Non-pigmented ciliary epithelial cell (primary cell): ENCODE results near the gene BCAR3.
A peak's percentile ranks its signal among the peaks of the same experiment; 100 is the strongest.
"Not testable (repeated sequence)": the region's sequence is repeated elsewhere in the genome, so short reads cannot be mapped to it uniquely, and the experiment has no call there.

Source experiments
- DNase-seq: peaks from one replicate; pipeline ENCODE4 v3.0.0-alpha.2; 2010; ENCODE audit warnings: low read depth

BCAR3 gene

DNA sequence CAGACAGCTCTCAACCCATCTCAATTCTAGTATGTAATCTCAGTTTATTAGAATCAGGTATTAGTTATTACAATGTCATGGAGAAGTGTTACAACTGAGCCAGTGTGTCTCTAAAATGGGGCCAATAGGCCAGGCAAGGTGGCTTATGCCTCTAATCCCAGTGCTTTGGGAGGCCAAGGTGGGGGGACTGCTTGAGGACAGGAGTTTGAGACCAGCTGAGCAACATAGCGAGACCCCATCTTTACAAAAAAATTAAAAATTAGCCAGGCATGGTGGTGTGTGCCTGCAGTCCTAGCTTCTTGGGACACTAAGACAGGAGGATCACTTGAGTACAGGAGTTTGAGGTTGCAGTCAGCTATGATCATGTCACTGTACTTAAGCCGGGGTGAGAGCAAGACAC lies 104.9 kb downstream of the BCAR3 start:
- no peak for DNase-seq

DNA sequence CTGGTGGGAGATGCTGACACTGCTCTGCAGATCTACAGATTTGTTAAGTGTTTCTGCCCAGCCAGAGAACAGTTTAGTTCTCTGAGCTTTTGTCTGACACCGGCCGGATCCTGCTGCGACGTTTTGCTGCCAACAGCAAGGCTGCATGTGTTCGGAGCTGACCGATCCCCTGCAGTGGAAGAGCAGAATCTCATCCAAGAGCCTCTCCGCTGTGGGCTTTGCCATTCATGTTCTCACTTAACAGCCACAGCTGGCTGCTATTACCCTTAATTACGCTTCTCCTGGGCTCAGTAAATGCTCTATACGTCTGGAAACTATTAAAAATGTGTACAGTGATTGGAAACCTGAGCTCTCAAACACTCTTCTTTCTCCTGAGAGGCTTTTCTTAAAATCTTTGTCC lies 105.3 kb downstream of the BCAR3 start:
- no peak for DNase-seq

DNA sequence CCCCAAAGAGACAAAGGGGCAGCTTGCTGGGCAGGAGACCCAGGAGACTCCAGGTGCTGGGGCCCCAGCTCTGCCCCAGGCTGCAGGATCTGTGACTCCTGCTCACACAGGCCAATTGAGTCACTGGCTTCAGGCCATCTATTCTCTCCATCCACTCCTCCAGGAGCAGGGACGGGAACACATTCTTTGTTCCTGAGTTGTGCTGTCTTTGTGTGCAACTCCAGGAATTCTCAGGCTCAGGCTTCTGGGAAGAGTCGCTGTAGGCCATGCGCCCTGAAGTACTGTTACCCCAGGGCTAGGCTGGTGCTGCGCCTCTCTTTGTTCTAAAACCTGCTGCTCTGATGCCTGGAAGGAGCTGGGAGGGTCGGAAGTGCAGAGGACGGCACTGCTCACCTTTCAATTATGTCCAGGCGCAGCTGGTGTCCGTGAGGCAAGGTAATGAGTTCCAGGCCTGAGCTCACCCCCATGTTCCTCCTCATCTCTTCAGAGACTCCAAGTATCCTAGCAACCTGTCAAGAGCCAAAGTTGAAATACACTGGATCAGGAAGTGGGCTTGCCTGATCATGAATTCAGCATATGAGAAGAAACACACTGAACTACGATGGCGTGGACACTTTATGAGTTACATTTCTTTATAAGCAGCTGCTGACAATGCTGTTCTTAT lies 105.9 kb downstream of the BCAR3 start:
- DNase-seq, result no peak

DNA sequence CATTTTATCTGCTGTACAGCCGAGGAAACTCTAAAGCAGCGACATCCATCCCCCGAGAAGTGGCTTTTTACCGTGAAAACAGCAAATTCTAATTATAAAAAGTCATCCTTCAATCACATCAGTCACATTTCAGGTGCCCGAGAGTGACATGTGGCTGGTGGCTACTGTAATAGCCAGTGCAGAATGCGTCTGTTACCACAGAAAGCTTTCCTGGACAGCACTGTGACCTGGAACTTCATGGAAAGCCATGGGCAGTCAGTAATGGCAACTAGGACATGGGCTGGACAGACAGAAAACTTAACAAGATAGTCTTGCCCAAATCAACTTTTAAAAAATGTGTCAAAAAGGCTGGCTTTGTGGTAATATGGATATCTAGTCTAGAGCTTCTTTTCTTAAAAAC lies 106.6 kb downstream of the BCAR3 start:
- no peak for DNase-seq

DNA sequence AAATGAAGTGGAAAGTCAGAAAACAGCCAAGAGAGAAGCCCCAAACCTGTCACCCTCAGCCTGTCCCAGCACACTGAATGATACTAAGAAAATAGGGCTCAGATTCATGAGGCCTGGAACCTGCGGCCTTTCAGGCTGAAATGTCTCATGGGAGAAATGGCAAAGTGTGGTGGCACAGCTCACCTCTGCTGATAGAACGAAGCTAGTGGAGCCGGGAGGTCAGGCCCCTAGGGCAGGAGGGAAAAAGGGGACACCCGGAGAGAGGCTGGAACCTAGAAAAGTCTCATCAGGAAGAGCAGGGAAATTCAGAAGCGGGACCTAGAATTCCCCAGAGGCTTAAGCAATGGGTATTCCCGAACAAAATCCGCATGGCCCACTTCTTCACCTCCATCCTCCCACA lies 107.1 kb downstream of the BCAR3 start:
- no peak for DNase-seq

DNA sequence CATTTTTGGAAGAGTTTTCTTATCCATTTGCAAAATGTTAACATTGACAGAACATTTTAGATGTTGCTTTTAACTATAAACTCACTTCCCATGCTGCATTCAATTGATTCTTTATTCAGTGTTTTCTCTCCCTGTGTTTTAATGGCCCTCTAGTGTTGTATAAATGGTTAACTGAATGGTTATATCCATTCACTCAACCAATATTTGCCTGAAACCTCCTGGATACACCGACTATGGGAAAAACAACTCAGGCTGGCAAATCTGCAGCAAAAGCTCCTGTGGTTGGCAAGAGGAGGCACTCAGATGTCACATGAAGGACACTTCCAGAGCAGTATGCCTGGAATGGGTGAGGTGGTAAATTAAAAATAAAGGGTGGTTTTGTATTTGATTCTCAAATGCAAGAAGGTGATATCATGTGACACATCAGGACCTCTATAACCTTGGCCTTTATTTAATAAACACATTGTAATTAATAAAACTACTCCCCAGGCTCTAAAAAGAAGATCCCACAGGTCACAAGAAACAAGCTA lies 107.6 kb downstream of the BCAR3 start:
- no peak for DNase-seq

DNA sequence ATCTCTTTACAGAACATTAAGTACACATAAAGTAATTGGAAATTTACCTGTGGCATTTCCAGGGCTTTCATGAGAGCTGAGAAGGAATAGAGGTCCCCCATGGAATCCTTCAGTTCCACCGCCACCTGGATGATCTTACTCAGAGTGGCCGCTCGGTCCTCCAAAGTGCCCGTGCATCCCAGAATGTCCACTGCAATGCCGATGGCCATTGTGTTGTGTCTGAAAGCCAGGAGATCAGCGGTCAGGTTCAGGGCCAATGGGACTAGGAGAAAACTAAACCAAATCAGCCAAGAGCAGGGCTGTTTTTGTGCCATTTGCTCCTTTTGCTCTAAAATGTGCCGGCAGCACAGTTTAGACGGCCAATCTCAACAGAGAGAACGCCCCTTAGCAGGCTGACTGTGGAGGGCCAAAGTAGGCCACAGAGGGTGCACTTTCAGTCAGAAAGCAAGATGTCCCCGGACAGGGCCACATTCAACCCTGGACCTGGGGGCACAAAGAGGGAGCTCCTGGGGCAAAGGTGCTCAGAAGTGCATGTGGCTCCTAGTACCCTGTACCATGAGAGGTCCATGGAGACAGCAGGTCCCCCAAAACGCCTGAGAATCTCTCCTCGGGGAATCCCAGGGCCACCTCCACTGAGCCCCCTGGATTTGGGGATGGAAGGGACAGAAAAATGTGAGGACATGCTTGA lies 109.9 kb downstream of the BCAR3 start:
- DNase-seq, result no peak

DNA sequence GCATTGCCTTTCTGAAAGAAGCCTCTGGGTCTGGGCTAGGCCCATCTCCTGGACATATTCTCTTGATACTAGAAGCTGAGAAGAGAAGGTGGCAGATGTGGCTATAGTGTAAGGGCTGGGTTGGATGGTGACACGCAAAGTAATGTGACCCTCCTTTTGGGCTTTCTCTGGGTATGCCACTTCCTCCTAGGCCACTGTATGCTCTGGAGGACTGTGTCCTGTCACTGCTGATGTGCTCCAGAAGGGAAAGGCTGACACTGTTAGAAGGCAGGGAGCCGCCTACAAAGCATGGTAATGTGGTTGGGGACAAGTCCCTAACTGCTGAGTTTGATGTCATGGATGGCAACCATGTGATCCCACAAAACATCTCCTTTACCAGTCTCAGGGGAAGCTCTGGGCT lies 112.1 kb downstream of the BCAR3 start:
- no peak for DNase-seq

DNA sequence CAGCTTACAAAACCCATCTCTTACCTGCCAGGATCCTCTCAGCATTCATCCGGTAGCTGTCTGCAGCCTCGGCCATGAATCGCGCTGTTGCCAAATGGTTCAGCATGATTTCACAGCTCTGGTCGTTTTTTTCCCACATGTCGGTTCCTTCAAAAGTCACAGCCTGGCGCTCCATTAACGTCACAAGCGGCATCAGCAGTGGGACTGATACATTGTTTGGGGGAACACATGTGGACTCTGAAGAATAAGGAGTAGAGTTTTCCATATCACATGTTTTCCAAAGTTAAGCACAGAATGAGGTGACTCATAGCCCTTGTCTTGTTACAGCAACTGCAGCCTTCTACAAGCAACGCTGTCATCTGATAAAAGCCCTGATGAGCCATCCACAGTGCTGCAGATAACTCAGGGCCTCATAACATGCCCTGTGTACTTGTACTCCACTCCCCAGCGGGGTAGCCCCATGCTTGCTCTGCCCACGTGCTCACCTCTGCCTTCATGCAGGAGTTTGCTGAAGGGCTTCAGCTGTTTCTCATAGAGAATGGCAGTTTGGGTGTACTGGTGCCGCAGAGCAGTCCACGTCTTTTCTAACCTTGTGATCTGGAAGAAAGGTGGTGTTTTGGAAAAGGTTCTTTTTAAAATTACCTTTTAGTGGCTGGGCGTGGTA lies 114.2 kb downstream of the BCAR3 start:
- DNase-seq, result peak; percentile 88

DNA sequence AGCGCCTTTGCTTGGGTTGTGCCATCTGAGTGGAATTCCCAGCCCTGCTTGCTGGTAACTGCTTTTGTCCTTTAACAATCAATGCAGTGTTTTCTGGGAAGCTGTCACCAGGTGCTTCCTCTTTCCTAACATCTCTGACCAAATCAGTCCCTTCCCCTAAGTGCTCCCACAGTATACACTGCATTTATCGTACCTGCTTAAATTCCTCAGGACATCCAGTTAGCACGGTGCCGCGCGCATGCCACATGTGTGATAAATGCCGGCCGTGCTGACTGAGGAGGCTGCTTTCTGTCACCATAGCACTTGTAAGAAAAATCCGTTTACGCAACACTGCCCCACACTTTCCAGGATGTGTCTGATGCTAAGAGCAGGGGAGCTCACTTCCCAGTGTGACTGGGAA lies 115.4 kb downstream of the BCAR3 start:
- no peak for DNase-seq

DNA sequence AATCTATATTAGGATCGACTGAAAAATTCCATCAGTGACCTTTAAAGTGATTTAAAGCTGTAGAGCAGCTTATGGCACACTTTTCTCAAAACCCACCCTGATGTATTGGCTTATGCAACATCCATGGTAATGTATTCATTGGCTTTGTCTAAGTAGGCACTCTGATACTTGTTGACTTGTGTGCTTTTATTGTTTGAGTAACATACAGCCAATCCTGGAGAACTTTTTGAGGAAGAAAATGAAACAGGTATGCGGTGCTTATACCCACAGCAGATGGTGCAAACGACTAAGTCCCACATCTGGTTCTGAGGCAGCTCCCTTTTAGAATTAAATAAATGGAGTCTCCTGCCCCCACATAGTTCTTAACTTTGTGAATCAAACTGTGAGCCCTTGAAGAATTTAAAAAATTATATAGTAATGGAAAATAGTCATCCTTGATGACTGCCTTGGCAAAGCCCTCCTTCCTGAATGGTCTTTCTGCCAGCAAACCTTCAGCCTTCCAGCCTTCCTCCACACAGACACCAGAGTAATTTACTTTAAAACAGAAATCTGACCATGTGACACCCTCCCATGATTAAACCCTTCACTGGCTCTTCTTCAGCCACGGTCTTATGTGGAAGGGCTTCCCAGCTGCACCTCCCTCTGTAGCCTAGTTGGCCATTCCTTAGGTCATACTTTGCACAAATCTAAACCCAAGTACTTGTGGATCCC lies 116.0 kb downstream of the BCAR3 start:
- DNase-seq, result no peak

DNA sequence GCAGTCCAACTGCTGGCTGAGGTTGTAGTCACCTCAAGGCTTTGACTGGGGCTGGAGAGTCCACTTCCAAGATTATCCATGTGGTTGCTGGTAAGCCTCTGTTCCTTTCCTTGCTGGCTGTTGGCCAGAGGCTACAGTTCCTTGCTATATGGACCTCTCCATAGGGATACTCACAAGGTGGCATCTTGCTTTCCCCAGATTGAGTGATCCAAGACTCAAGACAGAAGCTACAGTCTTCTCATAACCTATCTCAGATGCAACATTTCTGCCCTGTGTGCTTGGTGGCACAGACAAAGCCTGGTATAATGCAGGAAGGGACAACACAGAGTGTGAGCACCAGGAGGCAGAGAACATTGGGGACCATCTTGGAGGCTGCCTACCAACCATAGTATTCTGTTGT lies 121.9 kb downstream of the BCAR3 start:
- DNase-seq, result no peak

DNA sequence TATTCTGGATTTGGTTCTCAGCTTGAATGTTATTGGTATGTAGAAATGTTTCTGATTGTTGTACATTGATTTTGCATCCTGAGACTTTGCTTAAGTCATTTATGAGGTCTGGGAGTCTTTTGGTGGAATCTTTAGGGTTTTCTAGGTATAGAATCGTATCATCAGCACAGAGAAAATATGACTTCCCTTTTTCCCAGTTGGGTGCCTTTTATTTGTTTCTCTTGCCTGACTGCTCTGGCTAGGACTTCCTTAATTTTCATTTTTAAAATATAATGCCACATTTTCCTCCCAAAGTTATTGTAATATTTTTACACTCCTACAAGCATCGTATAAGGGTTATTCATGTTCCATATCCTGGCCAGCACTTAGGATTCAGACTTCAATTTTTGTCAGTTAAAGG lies 122.6 kb downstream of the BCAR3 start:
- DNase-seq, result no peak

DNA sequence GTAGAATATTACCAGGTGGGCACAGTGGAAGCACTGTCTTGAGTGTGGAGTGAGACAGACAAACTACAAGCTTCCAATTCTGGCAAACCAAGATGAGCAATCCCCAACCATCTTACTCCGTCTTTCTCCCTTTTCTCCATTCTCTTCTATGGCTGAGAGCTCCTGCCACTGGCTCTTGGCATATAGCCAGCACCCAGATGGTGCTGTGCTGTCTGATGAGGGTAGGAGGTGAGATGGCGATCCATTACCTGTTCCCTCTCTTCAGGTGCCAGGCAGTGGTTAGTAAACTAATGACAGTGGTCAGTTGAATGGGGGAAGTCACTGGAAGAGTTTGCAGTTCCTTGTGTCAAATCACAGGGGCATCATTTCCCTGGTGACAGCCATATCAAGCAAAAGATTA lies 125.3 kb downstream of the BCAR3 start:
- DNase-seq, result no peak

DNA sequence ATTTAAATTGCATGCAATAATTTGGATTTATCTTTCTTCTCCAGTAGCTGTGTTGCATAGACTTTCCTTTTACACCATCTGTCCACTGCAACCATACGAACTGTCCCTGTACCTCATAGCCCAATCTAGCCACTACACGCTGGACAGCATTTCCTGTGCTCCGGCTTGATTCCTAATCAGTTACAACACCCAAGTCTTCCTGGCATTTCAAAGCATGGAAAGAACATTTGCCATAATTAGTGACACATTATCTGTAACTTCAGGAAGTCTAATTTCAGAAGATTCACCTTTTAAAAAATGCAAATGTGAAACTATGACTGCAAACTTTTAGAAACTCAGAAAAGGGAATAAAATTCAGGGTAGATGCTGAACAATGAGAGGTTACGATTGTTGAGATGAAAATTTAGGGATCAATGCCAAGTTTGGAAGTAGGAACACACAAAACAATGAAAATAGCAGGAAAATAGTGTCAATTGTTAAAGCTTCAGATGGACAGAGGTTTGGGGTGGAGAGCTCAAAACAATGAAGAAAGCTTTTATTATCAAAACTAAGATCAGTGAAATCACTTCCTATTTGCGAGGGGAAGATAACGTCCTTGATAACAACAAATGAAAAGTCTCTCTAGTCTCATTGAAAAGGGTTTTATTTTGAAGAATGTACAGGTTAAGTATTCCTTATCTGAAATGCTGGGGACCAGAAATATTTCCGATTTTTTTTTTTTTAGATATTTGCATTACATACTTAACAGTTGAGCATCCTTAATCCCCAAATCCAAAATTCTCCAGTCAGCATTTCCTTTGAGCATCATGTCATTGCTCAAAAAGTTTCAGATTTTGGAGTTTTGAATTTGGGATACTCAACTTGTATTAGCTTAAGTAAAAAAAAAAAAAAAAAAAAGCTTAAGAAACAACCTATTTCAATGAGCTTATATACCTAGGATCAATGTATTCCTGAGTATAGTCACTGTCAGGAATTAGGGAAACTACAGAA lies 126.5 kb downstream of the BCAR3 start:
- no peak for DNase-seq

DNA sequence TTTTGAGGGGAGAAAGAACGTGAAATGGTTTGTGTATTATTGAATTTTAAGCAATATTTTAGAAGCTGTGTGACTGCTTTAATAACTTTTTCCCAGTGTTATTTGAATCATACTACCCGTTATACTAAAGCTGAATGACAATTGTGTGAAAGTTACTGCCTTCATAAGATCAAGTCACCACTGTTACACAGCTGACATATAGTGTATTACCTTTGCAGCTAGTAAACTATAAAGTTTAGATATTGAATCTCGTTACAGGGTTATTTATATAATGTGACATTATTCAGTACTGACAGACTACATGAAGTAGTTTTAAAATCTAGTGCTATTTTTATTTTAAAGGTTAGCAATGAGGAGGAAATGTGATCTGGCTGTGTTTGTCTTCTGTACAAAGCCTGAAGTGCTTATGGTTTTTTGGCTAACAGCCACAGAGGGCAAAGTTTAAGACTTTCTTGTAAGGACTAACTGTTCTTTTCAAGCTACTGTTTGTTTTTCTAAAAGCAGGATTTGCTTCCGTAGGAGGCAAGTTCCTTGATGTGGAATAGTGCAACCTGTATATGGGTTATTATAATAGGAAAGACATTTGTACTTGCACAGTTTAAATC lies 127.6 kb downstream of the BCAR3 start:
- DNase-seq, result not testable (repeated sequence)

DNA sequence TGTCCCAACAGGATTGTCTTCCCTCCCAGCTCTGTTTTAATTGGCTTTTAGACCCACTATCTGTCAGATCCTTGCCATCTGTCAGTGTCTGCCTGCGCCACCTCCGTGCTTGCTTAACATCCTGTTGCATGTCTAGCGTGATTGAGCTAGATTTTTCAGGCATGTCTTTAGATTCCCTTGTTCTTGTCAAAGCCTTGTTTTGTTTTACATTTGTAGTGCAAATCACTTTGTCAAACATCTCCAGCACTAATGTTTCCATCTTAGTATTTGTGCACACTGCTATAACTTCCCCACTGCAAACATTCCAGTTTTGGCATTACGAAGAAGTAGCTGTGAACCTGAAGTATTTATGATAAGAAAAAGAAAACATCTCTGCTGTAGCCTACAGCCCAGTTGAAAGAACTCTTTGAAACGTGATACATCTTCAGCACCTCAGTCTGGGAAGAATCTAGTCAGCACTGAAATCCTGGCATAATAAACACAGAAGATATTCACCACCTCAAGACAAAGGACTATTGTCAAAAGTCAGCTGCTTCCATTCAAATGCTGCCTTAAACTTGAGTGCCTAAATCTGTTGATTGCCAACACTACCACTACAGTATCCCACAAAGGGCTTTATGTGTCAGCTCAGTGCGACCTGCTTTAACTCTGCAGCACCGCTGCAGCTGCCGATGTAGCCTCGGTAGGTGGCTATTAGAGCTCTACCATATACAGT lies 128.7 kb downstream of the BCAR3 start:
- DNase-seq, result no peak

DNA sequence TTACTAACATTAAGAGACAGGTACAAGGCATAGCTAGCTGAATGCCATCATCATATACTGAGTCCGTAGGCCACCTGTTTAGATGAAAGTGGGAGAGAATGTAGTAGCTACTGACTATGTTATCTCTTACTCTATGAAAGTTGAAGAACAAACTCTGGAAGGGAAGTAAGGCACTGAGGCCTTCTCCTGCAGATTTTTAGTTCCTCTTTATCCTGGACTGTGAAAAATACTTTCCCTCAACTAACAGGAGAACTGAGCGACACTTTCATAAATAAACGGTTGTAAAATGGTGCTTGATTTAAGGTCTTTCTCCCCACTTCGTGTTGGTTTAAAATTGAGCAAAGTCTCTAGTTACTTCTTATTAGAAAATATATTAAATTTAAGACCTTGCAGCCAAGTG lies 131.8 kb downstream of the BCAR3 start:
- no peak for DNase-seq

DNA sequence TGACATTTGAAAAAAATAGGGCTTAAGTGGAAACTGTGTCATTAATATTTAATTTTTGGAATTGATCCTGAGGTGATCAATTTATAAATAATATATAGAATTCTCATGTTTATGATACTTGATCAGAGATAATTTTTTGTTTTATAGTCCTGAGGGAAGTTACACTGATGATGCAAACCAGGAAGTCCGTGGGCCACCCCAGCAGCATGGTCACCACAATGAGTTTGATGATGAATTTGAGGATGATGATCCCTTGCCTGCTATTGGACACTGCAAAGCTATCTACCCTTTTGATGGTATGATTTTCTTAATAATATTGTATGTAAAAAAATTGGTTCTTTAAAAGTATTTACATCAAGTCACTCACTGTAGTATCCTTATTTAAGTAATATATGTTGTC lies 132.5 kb downstream of the BCAR3 start:
- no peak for DNase-seq

DNA sequence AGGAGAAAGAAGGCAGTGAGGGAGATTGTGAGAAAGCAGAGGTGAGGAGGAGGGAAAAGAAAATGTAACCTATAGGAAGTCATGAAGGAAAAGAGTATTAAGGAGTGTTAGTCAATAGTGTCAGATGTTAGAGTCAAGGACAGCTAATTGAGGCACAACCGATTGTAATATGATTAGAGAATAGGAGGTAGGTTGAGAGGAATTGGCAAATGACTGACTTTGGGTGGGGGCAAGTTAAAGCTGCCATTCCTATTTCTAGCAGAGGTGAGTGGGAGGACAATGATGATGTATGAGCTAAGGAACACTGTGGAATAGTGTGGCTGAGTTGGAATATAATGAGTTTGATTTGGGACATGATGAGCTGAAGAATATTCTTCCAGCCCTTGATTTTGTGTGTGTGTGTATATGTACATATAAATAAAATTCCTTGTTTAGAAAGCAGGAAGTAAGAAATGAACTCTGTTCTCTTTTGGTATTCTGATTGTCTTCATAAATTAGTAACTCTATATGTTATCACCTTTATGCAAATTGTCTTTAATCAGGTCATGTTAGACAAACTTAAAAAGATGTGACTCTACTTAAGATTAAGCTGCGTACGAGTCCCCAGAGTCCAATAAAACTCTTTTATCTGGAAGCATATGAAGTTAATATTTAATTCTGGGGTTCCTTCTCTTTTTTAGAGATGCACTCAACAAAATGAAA lies 135.3 kb downstream of the BCAR3 start:
- DNase-seq, result no peak
